HEK293T (cell line): ENCODE measurements around the gene PEAK1.

Experiments
- BHLHE40 ChIP-seq: fragments of 450-650 bp; IDR thresholded peaks from 2 replicates; pipeline ENCODE4 v1.6.1; 2016; ENCODE audit warnings: mild to moderate bottlenecking, moderate library complexity, borderline replicate concordance
- FOXK2 ChIP-seq: fragments of 450-650 bp; IDR thresholded peaks from 2 replicates; pipeline ENCODE4 v1.6.1; 2016; ENCODE audit warnings: mild to moderate bottlenecking
- FOXM1 ChIP-seq: fragments of 450-650 bp; IDR thresholded peaks from 2 replicates; pipeline ENCODE4 v1.6.1; 2017; ENCODE audit warnings: mild to moderate bottlenecking, borderline replicate concordance
- HDGF ChIP-seq: fragments of 450-650 bp; IDR thresholded peaks from 2 replicates; pipeline ENCODE4 v1.6.1; 2017; ENCODE audit warnings: antibody characterized with exemption, borderline replicate concordance
- NFRKB ChIP-seq: fragments of 450-650 bp; IDR thresholded peaks from 2 replicates; pipeline ENCODE4 v1.6.1; 2016; ENCODE audit warnings: mild to moderate bottlenecking, moderate library complexity

DNA sequence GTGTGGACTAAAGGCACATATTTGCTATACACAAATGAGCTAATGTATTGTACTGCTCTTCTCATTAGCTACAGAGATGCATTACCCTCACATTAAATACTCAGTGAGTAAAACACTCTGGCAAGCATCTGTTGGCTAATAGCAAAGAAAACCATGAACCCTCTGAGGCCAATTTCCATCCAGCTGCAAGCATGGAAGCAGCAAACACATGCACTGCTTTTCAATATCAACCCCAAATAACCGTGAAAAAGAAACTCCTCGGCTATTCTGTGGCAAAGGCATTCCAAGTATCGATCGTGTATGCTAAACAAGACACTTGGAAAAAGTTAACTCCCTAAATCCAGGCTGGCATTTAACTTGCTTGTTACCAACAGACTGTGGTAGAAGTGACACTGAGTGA is 67.0 kb downstream of the PEAK1 start:
- TF ChIP-seq FOXM1: no peak
- TF ChIP-seq NFRKB: no peak
- TF ChIP-seq BHLHE40: no peak
- TF ChIP-seq HDGF: no peak
- TF ChIP-seq FOXK2: no peak
